K562 (cell line): ENCODE measurements around the gene PRDX3. TPM values are rescaled to one million over a fixed set of nuclear protein-coding genes. Genes with fewer than 3 reads are reported as not detected.
A peak's percentile ranks its signal among the peaks of the same experiment; 100 is the strongest.

ENCODE experiments used
- BMI1 ChIP-seq: fragments of 150-350 bp; IDR thresholded peaks from 2 replicates; pipeline ENCODE4 v1.6.1; 2014; ENCODE audit warnings: low read length
- CXXC5 ChIP-seq: fragments of 250-450 bp; sonication (Bioruptor Pico); IDR thresholded peaks from 2 replicates; pipeline ENCODE4 v1.8.0; 2022; ENCODE audit warnings: inconsistent platforms, mild to moderate bottlenecking, moderate library complexity
- EP300 ChIP-seq: IDR thresholded peaks from 2 replicates; pipeline ENCODE4 v1.6.1; 2012; ENCODE audit warnings: low read length, improper control_type of control experiment
- EP400 ChIP-seq: fragments of 450-650 bp; IDR thresholded peaks from 2 replicates; pipeline ENCODE4 v1.6.1; 2017; ENCODE audit warnings: antibody characterized with exemption, mild to moderate bottlenecking, moderate library complexity
- GABPA ChIP-seq: fragments of 200-800 bp; sonication (Bioruptor generic); conservative IDR thresholded peaks from 2 replicates; pipeline ENCODE4 v1.6.1; 2016; ENCODE audit warnings: low read depth, missing genetic modification characterization, missing compliant biosample characterization
- HNRNPUL1 ChIP-seq: fragments of 200-400 bp; formaldehyde crosslinking; IDR thresholded peaks from 2 replicates; pipeline ENCODE4 v1.6.1; 2017; ENCODE audit warnings: low read length
- KDM2B ChIP-seq: fragments of 250-450 bp; sonication (Bioruptor Pico); IDR thresholded peaks from 2 replicates; pipeline ENCODE4 v1.8.0; 2021; ENCODE audit warnings: mild to moderate bottlenecking, moderate library complexity
- MEF2A ChIP-seq: IDR thresholded peaks from 2 replicates; pipeline ENCODE4 v1.6.1; 2011; ENCODE audit warnings: low read depth, mild to moderate bottlenecking, low read length, moderate library complexity; ENCODE audit not compliant: control insufficient read depth
- MEIS2 ChIP-seq: fragments of 450-650 bp; IDR thresholded peaks from 2 replicates; pipeline ENCODE4 v1.6.1; 2014; ENCODE audit warnings: mild to moderate bottlenecking; ENCODE audit not compliant: partially characterized antibody
- POLR2H ChIP-seq: IDR thresholded peaks from 2 replicates; pipeline ENCODE4 v1.6.1; 2016; ENCODE audit warnings: missing genetic modification characterization, low read depth, mild to moderate bottlenecking, control low read depth, missing compliant biosample characterization, moderate library complexity
- POLR3A ChIP-seq: IDR thresholded peaks from 2 replicates; pipeline ENCODE4 v1.6.1; 2011; ENCODE audit warnings: borderline replicate concordance, mild to moderate bottlenecking, moderate library complexity; ENCODE audit not compliant: insufficient read length, insufficient read depth; ENCODE audit errors: extremely low read depth
- RCOR1 ChIP-seq, 2 experiments: IDR thresholded peaks; 2 replicates each; pipeline ENCODE4 v1.6.1; 2012; ENCODE audit warnings: low read depth in 2 of 2, low read length in 2 of 2, borderline replicate concordance in 1 of 2, improper control_type of control experiment in 1 of 2
- SMAD4 ChIP-seq: fragments of 250-450 bp; sonication (Bioruptor Pico); conservative IDR thresholded peaks from 2 replicates; pipeline ENCODE4 v1.8.0; 2021; ENCODE audit warnings: inconsistent platforms, mild to moderate bottlenecking, moderate library complexity
- SMARCA4 ChIP-seq: fragments of 450-650 bp; IDR thresholded peaks from 2 replicates; pipeline ENCODE4 v1.6.1; 2016
- SPI1 ChIP-seq: IDR thresholded peaks from 2 replicates; pipeline ENCODE4 v1.6.1; 2011; ENCODE audit warnings: low read depth, low read length, control low read depth, borderline replicate concordance
- TBL1XR1 ChIP-seq, 2 experiments: IDR thresholded peaks; 2 replicates each; pipeline ENCODE4 v1.6.1; 2012; ENCODE audit warnings: improper control_type of control experiment in 2 of 2, low read length in 2 of 2, mild to moderate bottlenecking in 1 of 2
- TCF3 ChIP-seq: sonication (generic); formaldehyde crosslinking; IDR thresholded peaks from 2 replicates; pipeline ENCODE4 v1.4.0; 2020; ENCODE audit warnings: mild to moderate bottlenecking, missing genetic modification reagents
- TRIM24 ChIP-seq, 2 experiments: fragments of 450-650 bp; IDR thresholded peaks; 2 replicates each; pipeline ENCODE4 v1.6.1; 2016
- ZNF12 ChIP-seq: sonication (generic); formaldehyde crosslinking; IDR thresholded peaks from 2 replicates; pipeline ENCODE4 v1.4.0; 2020; ENCODE audit warnings: mild to moderate bottlenecking, missing genetic modification reagents
- ZNF175 ChIP-seq: fragments of 200-800 bp; sonication (Bioruptor generic); IDR thresholded peaks from 2 replicates; pipeline ENCODE4 v1.6.1; 2016; ENCODE audit warnings: low read depth, mild to moderate bottlenecking, missing genetic modification characterization, missing compliant biosample characterization
- ZNF263 ChIP-seq: sonication (generic); formaldehyde crosslinking; IDR thresholded peaks from 2 replicates; pipeline ENCODE4 v1.8.0; 2022; ENCODE audit warnings: mild to moderate bottlenecking, missing genetic modification reagents, borderline replicate concordance
- ZNF311 ChIP-seq: fragments of 250-450 bp; sonication (Bioruptor Pico); IDR thresholded peaks from 2 replicates; pipeline ENCODE4 v1.4.0; 2020; ENCODE audit warnings: mild to moderate bottlenecking, moderate library complexity
- ZNF395 ChIP-seq: fragments of 200-800 bp; sonication (Bioruptor generic); IDR thresholded peaks from 2 replicates; pipeline ENCODE4 v1.6.1; 2017; ENCODE audit warnings: missing genetic modification characterization, missing compliant biosample characterization
- ZNF408 ChIP-seq: fragments of 250-450 bp; sonication (Bioruptor Pico); IDR thresholded peaks from 2 replicates; pipeline ENCODE4 v1.4.0; 2020; ENCODE audit warnings: low read depth, mild to moderate bottlenecking, moderate library complexity
- ZNF707 ChIP-seq: fragments of 250-450 bp; sonication (Bioruptor Pico); conservative IDR thresholded peaks from 2 replicates; pipeline ENCODE4 v1.8.0; 2022; ENCODE audit warnings: inconsistent platforms, mild to moderate bottlenecking, moderate library complexity
- ZNF766 ChIP-seq: fragments of 200-800 bp; sonication (Bioruptor generic); conservative IDR thresholded peaks from 2 replicates; pipeline ENCODE4 v1.6.1; 2016; ENCODE audit warnings: missing genetic modification characterization, missing compliant biosample characterization
- ZNF778 ChIP-seq: fragments of 450-650 bp; formaldehyde crosslinking; IDR thresholded peaks from 2 replicates; pipeline ENCODE4 v1.4.0; 2020; ENCODE audit warnings: mild to moderate bottlenecking, moderate library complexity
- polyA plus RNA-seq, 8 experiments: library from polyadenylated mRNA; depleted of rRNA in 4 of 8; stranded (reverse) in 5 of 8; unstranded in 3 of 8; fragments of >200 nt; fragmentation: Nextera tagmentation in 2 of 8; fragmentation: Illumina TruSeq in 1 of 8; extraction: Ambion mirVana in 2 of 8; extraction: Trizol in 1 of 8; gene quantifications; 2 replicates each; pipeline versions ENCODE4 v1.2.1 to v1.2.3, GENCODE V29; 2011 to 2014; ENCODE audit warnings: inconsistent platforms in 1 of 8, missing spikeins in 1 of 8
- total RNA-seq, 7 experiments: library from RNA; depleted of rRNA in 6 of 7; stranded (reverse); fragments of >200 nt in 6 of 7; fragmentation: Illumina TruSeq in 2 of 7; extraction: Trizol in 2 of 7; gene quantifications; 2 replicates each; pipeline versions ENCODE4 v1.2.1 to v1.2.3, GENCODE V29; 2011 to 2021; ENCODE audit warnings: low replicate concordance in 1 of 7
- TF ChIP-seq, protein P1 (sequence below): sonication (generic); formaldehyde crosslinking; IDR thresholded peaks from 2 replicates; pipeline ENCODE4 v1.8.0; 2023; ENCODE audit warnings: mild to moderate bottlenecking, missing genetic modification reagents

The PRDX3 gene
- total and polyA plus RNA-seq, 9 of the 15 experiments (the other 6 are each of a cell fraction or from before 2014, with no cell fraction given) = 122 to 994 (median 173) TPM

DNA sequence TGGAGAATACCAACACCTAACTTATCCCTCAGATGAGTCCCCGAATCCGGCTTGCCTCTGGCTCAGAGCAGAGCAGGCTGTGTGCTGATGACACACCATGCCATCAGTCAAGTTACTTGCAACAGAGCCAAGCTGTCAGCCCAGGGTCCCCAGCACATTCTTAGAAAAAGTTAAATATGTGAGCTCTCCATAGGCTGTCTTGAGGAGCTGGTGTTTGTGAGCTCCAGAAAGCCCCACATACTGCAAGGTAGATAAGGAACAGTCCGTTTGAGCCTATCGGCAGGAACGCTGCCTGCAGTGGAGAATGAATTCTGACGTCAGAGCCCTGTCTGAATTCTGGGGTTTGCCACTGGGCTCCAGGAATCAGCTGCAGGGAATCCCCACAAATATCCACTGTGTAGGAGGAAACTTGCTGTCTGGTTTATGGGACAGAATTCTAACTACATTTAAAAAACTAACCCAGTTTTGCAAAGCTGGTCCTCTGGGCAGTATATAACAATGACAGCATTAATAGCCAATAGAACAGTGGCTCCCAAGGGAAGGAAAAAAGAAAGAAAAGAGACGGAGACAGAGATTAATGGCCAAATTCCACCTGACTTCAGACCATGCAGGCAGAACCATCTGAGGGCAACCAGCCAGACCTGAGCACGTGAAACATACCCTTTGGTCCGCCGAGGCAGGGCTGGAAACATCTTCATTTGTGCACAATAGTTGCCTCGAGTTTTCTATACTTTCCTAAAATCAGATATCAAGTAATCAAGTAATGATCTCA, 16.7 kb downstream of the PRDX3 start (continued):
- TF ChIP-seq, protein P1, sequence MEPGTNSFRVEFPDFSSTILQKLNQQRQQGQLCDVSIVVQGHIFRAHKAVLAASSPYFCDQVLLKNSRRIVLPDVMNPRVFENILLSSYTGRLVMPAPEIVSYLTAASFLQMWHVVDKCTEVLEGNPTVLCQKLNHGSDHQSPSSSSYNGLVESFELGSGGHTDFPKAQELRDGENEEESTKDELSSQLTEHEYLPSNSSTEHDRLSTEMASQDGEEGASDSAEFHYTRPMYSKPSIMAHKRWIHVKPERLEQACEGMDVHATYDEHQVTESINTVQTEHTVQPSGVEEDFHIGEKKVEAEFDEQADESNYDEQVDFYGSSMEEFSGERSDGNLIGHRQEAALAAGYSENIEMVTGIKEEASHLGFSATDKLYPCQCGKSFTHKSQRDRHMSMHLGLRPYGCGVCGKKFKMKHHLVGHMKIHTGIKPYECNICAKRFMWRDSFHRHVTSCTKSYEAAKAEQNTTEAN = no peak
- TF ChIP-seq ZNF408 (no peak), BMI1 (no peak), MEIS2 (peak; percentile 97), MEF2A (no peak), ZNF12 (CRISPR knock-in tag) (no peak), KDM2B (no peak), RCOR1 (IDR thresholded peaks at IDR 0.05; ENCODE audit: borderline replicate concordance in 1 of 2, low read depth in 2 of 2, low read length in 2 of 2) (peak in 1 of 2 experiments; percentile 45; a peak in 1 of 4 replicates), GABPA (no peak), ZNF263 (CRISPR knock-in tag) (no peak), CXXC5 (peak; percentile 39; the same call in 1 of the 2 replicates), ZNF778 (CRISPR knock-in tag) (no peak), TRIM24 (IDR thresholded peaks at IDR 0.05) (peak in 1 of 2 experiments; percentile 36; a peak in 1 of 4 replicates), ZNF311 (CRISPR knock-in tag) (no peak), POLR3A (no peak), ZNF395 (CRISPR knock-in tag) (no peak), SMARCA4 (peak; percentile 68; the same call in 1 of the 2 replicates), EP300 (peak; percentile 64; the same call in 1 of the 2 replicates), ZNF707 (CRISPR knock-in tag) (no peak), ZNF175 (no peak), POLR2H (tag) (no peak), TCF3 (peak; percentile 62; the same call in 1 of the 2 replicates), TBL1XR1 (IDR thresholded peaks at IDR 0.05; ENCODE audit: low read length in 2 of 2) (peak in 1 of 2 experiments; percentile 36; a peak in 1 of 4 replicates), ZNF766 (CRISPR knock-in tag) (no peak), EP400 (peak; percentile 53), HNRNPUL1 (no peak), SPI1 (0 out of 2 replicates have a peak, but pooled peaks have one; percentile 46), SMAD4 (CRISPR knock-in tag) (peak; percentile 34)
